IMR-90 (cell line): ENCODE measurements around the gene TBC1D9B. TPM values are rescaled to one million over a fixed set of nuclear protein-coding genes. Genes with fewer than 3 reads are reported as not detected.

Experiments used
- ATAC-seq: fragments of 200-7000 bp; cut with Tn5 transposase; 2 replicates; pipeline ENCODE4 v1.9.1; 2020; ENCODE audit warnings: low read depth, mild to moderate bottlenecking, moderate library complexity
- BruUV-seq: library from RNA; stranded (reverse); fragments of 400-500 nt; replicated peaks from 2 replicates; lab custom pipeline; 2021; lab: Mats Ljungman, UMichigan
- CTCF ChIA-PET: fragments of 300-600 bp; formaldehyde crosslinking; extraction: SDS; loops from one replicate; lab custom pipeline; 2021; ENCODE audit warnings: antibody characterized with exemption; lab: Yijun Ruan, JAX
- POLR2A ChIA-PET: fragments of 300-600 bp; sonication (Branson Sonifier 250); formaldehyde crosslinking; loops from one replicate; lab custom pipeline; 2022; ENCODE audit warnings: antibody characterized with exemption; ENCODE audit not compliant: unreplicated experiment; lab: Charles Lee
- DNase-seq: peaks from one replicate; pipeline ENCODE4 v3.0.0; 2013
- H2AFZ ChIP-seq: replicated peaks from 2 replicates; pipeline ENCODE3; 2013; ENCODE audit warnings: low read length, mild to moderate bottlenecking; ENCODE audit not compliant: poor library complexity
- H2AK5ac ChIP-seq: 2 replicates; pipeline ENCODE4 v1.6.1; 2013; ENCODE audit warnings: low read depth, low read length, inconsistent platforms
- H2AK9ac ChIP-seq: replicated peaks from 2 replicates; pipeline ENCODE3; 2013; ENCODE audit warnings: mild to moderate bottlenecking, low read depth, low read length, moderate library complexity; ENCODE audit not compliant: poor library complexity
- H2BK120ac ChIP-seq: 2 replicates; pipeline ENCODE4 v1.6.1; 2013; ENCODE audit warnings: low read depth, low read length, inconsistent platforms
- H2BK15ac ChIP-seq: 3 replicates; pipeline ENCODE4 v1.6.1; 2013; ENCODE audit warnings: low read depth, low read length, inconsistent platforms
- H2BK20ac ChIP-seq: 2 replicates; pipeline ENCODE4 v1.6.1; 2013; ENCODE audit warnings: low read depth, mild to moderate bottlenecking, inconsistent platforms, low read length, moderate library complexity
- H2BK5ac ChIP-seq: 2 replicates; pipeline ENCODE4 v1.6.1; 2013; ENCODE audit warnings: mild to moderate bottlenecking, low read depth, low read length, inconsistent platforms; ENCODE audit not compliant: poor library complexity, severe bottlenecking
- H3K14ac ChIP-seq: replicated peaks from 2 replicates; pipeline ENCODE4 v1.6.1; 2013; ENCODE audit warnings: low read depth, low read length, inconsistent platforms
- H3K18ac ChIP-seq: 2 replicates; pipeline ENCODE4 v1.6.1; 2013; ENCODE audit warnings: low read depth, low read length, control low read depth
- H3K23ac ChIP-seq: 2 replicates; pipeline ENCODE4 v1.6.1; 2013; ENCODE audit warnings: low read depth, low read length, inconsistent platforms
- H3K27ac ChIP-seq: 2 replicates; pipeline ENCODE4 v1.5.1; 2013; ENCODE audit warnings: mild to moderate bottlenecking, control low read depth, low read length; ENCODE audit not compliant: insufficient read depth
- H3K27me3 ChIP-seq: 2 replicates; pipeline ENCODE4 v1.6.1; 2013; ENCODE audit warnings: low read length; ENCODE audit not compliant: control insufficient read depth, insufficient read depth
- H3K36me3 ChIP-seq: 2 replicates; pipeline ENCODE4 v1.6.1; 2013; ENCODE audit warnings: low read length, mixed read lengths; ENCODE audit not compliant: control insufficient read depth, insufficient read depth
- H3K4ac ChIP-seq: 2 replicates; pipeline ENCODE4 v1.6.1; 2013; ENCODE audit warnings: low read depth, low read length, inconsistent platforms
- H3K4me1 ChIP-seq: 2 replicates; pipeline ENCODE4 v1.6.1; 2013; ENCODE audit warnings: low read length, mixed read lengths; ENCODE audit not compliant: control insufficient read depth, insufficient read depth
- H3K4me2 ChIP-seq: 2 replicates; pipeline ENCODE4 v1.6.1; 2013; ENCODE audit warnings: low read depth, mild to moderate bottlenecking, control low read depth, low read length, moderate library complexity
- H3K4me3 ChIP-seq: 2 replicates; pipeline ENCODE4 v1.5.1; 2013; ENCODE audit warnings: low read depth, mild to moderate bottlenecking, control low read depth, low read length, moderate library complexity; ENCODE audit not compliant: insufficient read depth
- H3K56ac ChIP-seq: 2 replicates; pipeline ENCODE4 v1.6.1; 2013; ENCODE audit warnings: low read length, inconsistent platforms; ENCODE audit not compliant: insufficient read depth; ENCODE audit errors: extremely low read depth
- H3K79me1 ChIP-seq, 2 experiments: 2 replicates each; pipeline ENCODE4 v1.6.1; 2013; ENCODE audit warnings: low read length in 2 of 2, inconsistent platforms in 1 of 2, low read depth in 1 of 2
- H3K9ac ChIP-seq: 2 replicates; pipeline ENCODE4 v1.6.1; 2013; ENCODE audit warnings: low read depth, low read length, control low read depth
- H3K9me1 ChIP-seq: 2 replicates; pipeline ENCODE4 v1.6.1; 2013; ENCODE audit warnings: low read length, inconsistent platforms; ENCODE audit not compliant: insufficient read depth
- H3K9me3 ChIP-seq: 2 replicates; pipeline ENCODE4 v1.6.1; 2013; ENCODE audit warnings: low read length; ENCODE audit not compliant: control insufficient read depth, insufficient read depth
- H4K20me1 ChIP-seq: 2 replicates; pipeline ENCODE4 v1.6.1; 2013; ENCODE audit warnings: low read length, inconsistent platforms; ENCODE audit not compliant: insufficient read depth
- H4K5ac ChIP-seq: 2 replicates; pipeline ENCODE4 v1.6.1; 2013; ENCODE audit warnings: mild to moderate bottlenecking, low read depth, low read length, control low read depth
- H4K8ac ChIP-seq, 2 experiments: 2 replicates each; pipeline ENCODE4 v1.6.1; 2013; ENCODE audit warnings: low read depth in 2 of 2, low read length in 2 of 2, control low read depth in 1 of 2, inconsistent platforms in 1 of 2
- H4K91ac ChIP-seq: 2 replicates; pipeline ENCODE4 v1.6.1; 2013; ENCODE audit warnings: low read depth, low read length, inconsistent platforms; ENCODE audit not compliant: insufficient read depth
- BHLHE40 ChIP-seq: fragments of 150-350 bp; IDR thresholded peaks from 2 replicates; pipeline ENCODE4 v1.6.1; 2016; ENCODE audit warnings: mild to moderate bottlenecking, low read depth, low read length
- CEBPB ChIP-seq: IDR thresholded peaks from 2 replicates; pipeline ENCODE4 v1.6.1; 2012; ENCODE audit warnings: low read depth, low read length, improper control_type of control experiment
- CHD1 ChIP-seq: IDR thresholded peaks from 2 replicates; pipeline ENCODE4 v1.6.1; 2012; ENCODE audit warnings: low read depth, low read length, improper control_type of control experiment
- FOS ChIP-seq: fragments of 150-350 bp; IDR thresholded peaks from 2 replicates; pipeline ENCODE4 v1.6.1; 2016; ENCODE audit warnings: low read depth, low read length
- MAFK ChIP-seq: IDR thresholded peaks from 2 replicates; pipeline ENCODE4 v1.6.1; 2012; ENCODE audit warnings: low read depth, low read length, improper control_type of control experiment
- MAZ ChIP-seq: IDR thresholded peaks from 2 replicates; pipeline ENCODE4 v1.6.1; 2012; ENCODE audit warnings: low read depth, mild to moderate bottlenecking, low read length, improper control_type of control experiment, moderate library complexity, borderline replicate concordance
- MXI1 ChIP-seq: IDR thresholded peaks from 2 replicates; pipeline ENCODE4 v1.6.1; 2012; ENCODE audit warnings: low read depth, mild to moderate bottlenecking, low read length, moderate library complexity, borderline replicate concordance
- NFE2L2 ChIP-seq: fragments of 150-350 bp; IDR thresholded peaks from 2 replicates; pipeline ENCODE4 v1.6.1; 2016; ENCODE audit warnings: low read depth, mild to moderate bottlenecking, low read length
- POLR2A ChIP-seq: IDR thresholded peaks from 2 replicates; pipeline ENCODE4 v1.6.1; 2012; ENCODE audit warnings: mild to moderate bottlenecking, low read depth, low read length
- RAD21 ChIP-seq: IDR thresholded peaks from 2 replicates; pipeline ENCODE4 v1.6.1; 2012; ENCODE audit warnings: low read length, improper control_type of control experiment
- RCOR1 ChIP-seq: IDR thresholded peaks from 2 replicates; pipeline ENCODE4 v1.6.1; 2012; ENCODE audit warnings: mild to moderate bottlenecking, low read length, improper control_type of control experiment; ENCODE audit not compliant: insufficient replicate concordance
- RFX5 ChIP-seq: IDR thresholded peaks from 2 replicates; pipeline ENCODE4 v1.8.0; 2012; ENCODE audit warnings: low read depth, mild to moderate bottlenecking, low read length, moderate library complexity
- SMC3 ChIP-seq: fragments of 150-350 bp; IDR thresholded peaks from 2 replicates; pipeline ENCODE4 v1.6.1; 2016; ENCODE audit warnings: low read depth, mild to moderate bottlenecking, antibody characterized with exemption, low read length, moderate library complexity
- WGBS, 2 experiments: methylation state at CpG; one replicate each; pipeline versions ENCODE4 v1.1.5 to v1.1.7; 2013; ENCODE audit warnings: missing lambda C conversion rate in 2 of 2; ENCODE audit not compliant: insufficient read length in 1 of 2; ENCODE audit errors: extremely low coverage in 2 of 2; 5-methylcytosine and 5-hydroxymethylcytosine counted together
- dilution Hi-C: fragments of 300-500 bp; cut with HindIII; formaldehyde crosslinking; loops from one replicate; pipeline ENCODE4 v1.14.3; 2018; ENCODE audit warnings: low sequenced_read_pairs; ENCODE audit not compliant: unreplicated experiment
- in situ Hi-C: fragments of 300-500 bp; cut with MboI; formaldehyde crosslinking; loops from 3 replicates; pipeline ENCODE4 v1.14.3; 2019; ENCODE audit warnings: low sequenced_read_pairs, inconsistent platforms, mixed read lengths
- intact Hi-C: fragments of 100-400 bp; cut with micrococcal nuclease; formaldehyde crosslinking; loops from 2 replicates; pipeline ENCODE4 v1.10.0; 2022
- polyA plus RNA-seq, 3 experiments: library from polyadenylated mRNA; depleted of rRNA; stranded (reverse); fragments of >200 nt; gene quantifications; 2 replicates each; pipeline ENCODE4 v1.2.3, GENCODE V29; 2012; ENCODE audit warnings: low replicate concordance in 1 of 3
- total RNA-seq: library from RNA; depleted of rRNA; stranded (reverse); fragments of >200 nt; gene quantifications from 2 replicates; pipeline ENCODE4 v1.2.3, GENCODE V29; 2012
- TF ChIP-seq, protein P1 (sequence below): fragments of 150-350 bp; IDR thresholded peaks from 2 replicates; pipeline ENCODE4 v1.6.1; 2016; ENCODE audit warnings: low read depth, mild to moderate bottlenecking, low read length, moderate library complexity, borderline replicate concordance
- TF ChIP-seq, protein P2 (sequence below): fragments of 150-350 bp; IDR thresholded peaks from 2 replicates; pipeline ENCODE4 v1.6.1; 2017; ENCODE audit warnings: mild to moderate bottlenecking, antibody characterized with exemption, low read length, low read depth
- TF ChIP-seq, protein P3 (sequence below): conservative IDR thresholded peaks from 2 replicates; pipeline ENCODE4 v1.5.1; 2012; ENCODE audit warnings: mild to moderate bottlenecking, low read depth, low read length, improper control_type of control experiment

The TBC1D9B gene
- total and polyA plus RNA-seq, 2 of the 4 experiments (the other 2 are of a cell fraction), result 58.6 to 78.1 TPM

DNA sequence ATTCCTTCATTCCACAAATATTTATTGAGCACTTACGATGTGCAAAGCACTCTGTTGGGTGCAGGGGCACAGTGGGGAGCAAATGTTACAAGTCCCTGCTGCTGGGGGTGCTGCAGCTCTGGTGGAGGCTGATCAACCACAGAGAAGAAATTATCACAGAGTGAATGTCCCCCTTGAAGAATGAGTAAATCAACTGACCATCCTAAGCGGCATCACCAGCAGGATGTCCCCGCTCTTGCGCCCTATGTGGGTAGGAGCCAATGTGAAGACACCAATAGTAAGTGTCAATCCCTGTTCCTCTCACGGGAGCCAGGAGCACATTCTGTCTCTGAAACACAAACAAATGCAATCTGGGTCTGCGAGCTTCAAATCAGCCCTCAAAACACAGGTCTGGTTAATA lies 47.4 kb upstream of the TBC1D9B start:
- in situ Hi-C loops (no loop called here), dilution Hi-C loops (no loop called here), intact Hi-C loops (no loop called here)
- Histone ChIP-seq H2AK5ac (no peak overlapping the region), H4K20me1 (no peaks in the 10 kb centered on the region), H3K23ac (no peak overlapping the region), H3K9ac (no peak overlapping the region), H2BK20ac (no peak overlapping the region), H2AK9ac (no peak overlapping the region), H3K9me3 (no peaks in the 10 kb centered on the region), H3K18ac (no peak overlapping the region), H3K27ac (no peak overlapping the region), H4K8ac (no peak overlapping the region), H3K4me3 (no peak overlapping the region), H3K14ac (no peak overlapping the region), H2BK15ac (no peak overlapping the region), H3K4me1 (no peaks in the 10 kb centered on the region; the same call in 1 of the 2 replicates), H3K36me3 (peaks cover 8% of the 10 kb centered on the region), H3K9me1 (no peaks in the 10 kb centered on the region; the same call in 1 of the 2 replicates), H2AFZ (no peak overlapping the region), H3K56ac (no peak overlapping the region), H4K5ac (no peak overlapping the region), H3K4ac (no peak overlapping the region), H4K91ac (no peak overlapping the region), H3K79me1 (no peaks in the 10 kb centered on the region), H3K27me3 (no peaks in the 10 kb centered on the region), H2BK120ac (no peak overlapping the region), H2BK5ac (no peak overlapping the region), H3K4me2 (no peak overlapping the region)
- BruUV-seq, result no TSS peak
- TF ChIP-seq POLR2A (no peak), BHLHE40 (no peak), FOS (no peak), CEBPB (no peak), MXI1 (no peak), MAZ (no peak), RFX5 (no peak), NFE2L2 (no peak), RAD21 (no peak), RCOR1 (no peak), MAFK (no peak), CHD1 (no peak), SMC3 (no peak)
- TF ChIP-seq, protein P1, sequence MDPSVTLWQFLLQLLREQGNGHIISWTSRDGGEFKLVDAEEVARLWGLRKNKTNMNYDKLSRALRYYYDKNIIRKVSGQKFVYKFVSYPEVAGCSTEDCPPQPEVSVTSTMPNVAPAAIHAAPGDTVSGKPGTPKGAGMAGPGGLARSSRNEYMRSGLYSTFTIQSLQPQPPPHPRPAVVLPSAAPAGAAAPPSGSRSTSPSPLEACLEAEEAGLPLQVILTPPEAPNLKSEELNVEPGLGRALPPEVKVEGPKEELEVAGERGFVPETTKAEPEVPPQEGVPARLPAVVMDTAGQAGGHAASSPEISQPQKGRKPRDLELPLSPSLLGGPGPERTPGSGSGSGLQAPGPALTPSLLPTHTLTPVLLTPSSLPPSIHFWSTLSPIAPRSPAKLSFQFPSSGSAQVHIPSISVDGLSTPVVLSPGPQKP, result no peak
- TF ChIP-seq, protein P2, sequence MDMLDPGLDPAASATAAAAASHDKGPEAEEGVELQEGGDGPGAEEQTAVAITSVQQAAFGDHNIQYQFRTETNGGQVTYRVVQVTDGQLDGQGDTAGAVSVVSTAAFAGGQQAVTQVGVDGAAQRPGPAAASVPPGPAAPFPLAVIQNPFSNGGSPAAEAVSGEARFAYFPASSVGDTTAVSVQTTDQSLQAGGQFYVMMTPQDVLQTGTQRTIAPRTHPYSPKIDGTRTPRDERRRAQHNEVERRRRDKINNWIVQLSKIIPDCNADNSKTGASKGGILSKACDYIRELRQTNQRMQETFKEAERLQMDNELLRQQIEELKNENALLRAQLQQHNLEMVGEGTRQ, result no peak
- TF ChIP-seq, protein P3, sequence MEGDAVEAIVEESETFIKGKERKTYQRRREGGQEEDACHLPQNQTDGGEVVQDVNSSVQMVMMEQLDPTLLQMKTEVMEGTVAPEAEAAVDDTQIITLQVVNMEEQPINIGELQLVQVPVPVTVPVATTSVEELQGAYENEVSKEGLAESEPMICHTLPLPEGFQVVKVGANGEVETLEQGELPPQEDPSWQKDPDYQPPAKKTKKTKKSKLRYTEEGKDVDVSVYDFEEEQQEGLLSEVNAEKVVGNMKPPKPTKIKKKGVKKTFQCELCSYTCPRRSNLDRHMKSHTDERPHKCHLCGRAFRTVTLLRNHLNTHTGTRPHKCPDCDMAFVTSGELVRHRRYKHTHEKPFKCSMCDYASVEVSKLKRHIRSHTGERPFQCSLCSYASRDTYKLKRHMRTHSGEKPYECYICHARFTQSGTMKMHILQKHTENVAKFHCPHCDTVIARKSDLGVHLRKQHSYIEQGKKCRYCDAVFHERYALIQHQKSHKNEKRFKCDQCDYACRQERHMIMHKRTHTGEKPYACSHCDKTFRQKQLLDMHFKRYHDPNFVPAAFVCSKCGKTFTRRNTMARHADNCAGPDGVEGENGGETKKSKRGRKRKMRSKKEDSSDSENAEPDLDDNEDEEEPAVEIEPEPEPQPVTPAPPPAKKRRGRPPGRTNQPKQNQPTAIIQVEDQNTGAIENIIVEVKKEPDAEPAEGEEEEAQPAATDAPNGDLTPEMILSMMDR, result no peak
- WGBS, 2 experiments, result no CpG with 5 or more reads among the region's 6 CpGs
- ChIA-PET CTCF (no interaction called here), POLR2A (no interaction called here)
- ATAC-seq (no peak), DNase-seq (no peak)
